Measurements from ENCODE around the gene CMPK1.

- no peak for TF ChIP-seq EP300 (conservative IDR thresholded peaks at IDR 0.05; ENCODE audit: poor library complexity, severe bottlenecking)
- TF ChIP-seq, protein P1, sequence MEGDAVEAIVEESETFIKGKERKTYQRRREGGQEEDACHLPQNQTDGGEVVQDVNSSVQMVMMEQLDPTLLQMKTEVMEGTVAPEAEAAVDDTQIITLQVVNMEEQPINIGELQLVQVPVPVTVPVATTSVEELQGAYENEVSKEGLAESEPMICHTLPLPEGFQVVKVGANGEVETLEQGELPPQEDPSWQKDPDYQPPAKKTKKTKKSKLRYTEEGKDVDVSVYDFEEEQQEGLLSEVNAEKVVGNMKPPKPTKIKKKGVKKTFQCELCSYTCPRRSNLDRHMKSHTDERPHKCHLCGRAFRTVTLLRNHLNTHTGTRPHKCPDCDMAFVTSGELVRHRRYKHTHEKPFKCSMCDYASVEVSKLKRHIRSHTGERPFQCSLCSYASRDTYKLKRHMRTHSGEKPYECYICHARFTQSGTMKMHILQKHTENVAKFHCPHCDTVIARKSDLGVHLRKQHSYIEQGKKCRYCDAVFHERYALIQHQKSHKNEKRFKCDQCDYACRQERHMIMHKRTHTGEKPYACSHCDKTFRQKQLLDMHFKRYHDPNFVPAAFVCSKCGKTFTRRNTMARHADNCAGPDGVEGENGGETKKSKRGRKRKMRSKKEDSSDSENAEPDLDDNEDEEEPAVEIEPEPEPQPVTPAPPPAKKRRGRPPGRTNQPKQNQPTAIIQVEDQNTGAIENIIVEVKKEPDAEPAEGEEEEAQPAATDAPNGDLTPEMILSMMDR (IDR thresholded peaks at IDR 0.05; ENCODE audit: poor library complexity, severe bottlenecking) = no peak
- no peak for TF ChIP-seq POLR2AphosphoS5 (IDR thresholded peaks at IDR 0.05)
- no peak for TF ChIP-seq RAD21 (conservative IDR thresholded peaks at IDR 0.05)
Observed at GRCh38 chr1:47340227-47340626, 6.6 kb downstream of the CMPK1 start.
